ENCODE results near the gene ZBTB8A.
A peak's percentile ranks its signal among the peaks of the same experiment; 100 is the strongest.
"Not testable (repeated sequence)": the region's sequence is repeated elsewhere in the genome, so short reads cannot be mapped to it uniquely, and the experiment has no call there.

ZBTB8A gene

GRCh38 chr1:32622806-32623681 lies 83.8 kb downstream of the ZBTB8A start:
- DNase-seq: no peak

- DNase-seq: no peak
These were observed 84.5 kb downstream of the ZBTB8A start for GRCh38 chr1:32623775-32624174.

GRCh38 chr1:32626176-32626575 lies 86.9 kb downstream of the ZBTB8A start:
- no peak for DNase-seq

- DNase-seq: no peak
These were observed 88.5 kb downstream of the ZBTB8A start for GRCh38 chr1:32627596-32628162.

GRCh38 chr1:32630173-32630572 lies 90.9 kb downstream of the ZBTB8A start:
- DNase-seq: not testable (repeated sequence)

GRCh38 chr1:32632829-32633228 lies 93.6 kb downstream of the ZBTB8A start:
- no peak for DNase-seq

- no peak for DNase-seq
These were observed 96.5 kb downstream of the ZBTB8A start for GRCh38 chr1:32635508-32636277.

GRCh38 chr1:32636914-32637645 lies 97.9 kb downstream of the ZBTB8A start:
- no peak for DNase-seq

GRCh38 chr1:32639489-32640075 lies 100.4 kb downstream of the ZBTB8A start:
- DNase-seq: no peak

- DNase-seq: not testable (repeated sequence)
These were observed 103.1 kb downstream of the ZBTB8A start for GRCh38 chr1:32642292-32642827.

- DNase-seq: no peak
These were observed 105.2 kb downstream of the ZBTB8A start for GRCh38 chr1:32644426-32644825.

- no peak for DNase-seq
These were observed 108.3 kb downstream of the ZBTB8A start for GRCh38 chr1:32647308-32648134.

- peak; percentile 81 for DNase-seq
These were observed 111.1 kb downstream of the ZBTB8A start, which contains the start of gene ZBTB8OS for GRCh38 chr1:32650248-32650751. Gene ZBTB8OS, minus strand, starts transcription at chr1:32650550. Its CDS starts 21 bp downstream, at chr1:32650529.

GRCh38 chr1:32650752-32651460 lies 111.7 kb downstream of the ZBTB8A start, which contains the start of gene RBBP4:
Gene RBBP4, plus strand, starts transcription at chr1:32651208. Its CDS starts 99 bp downstream, at chr1:32651307.
- peak; percentile 99 for DNase-seq

GRCh38 chr1:32651461-32652073 lies 112.3 kb downstream of the ZBTB8A start:
- no peak for DNase-seq

GRCh38 chr1:32652244-32652962 lies 113.2 kb downstream of the ZBTB8A start:
- DNase-seq: no peak
